Measurements from ENCODE around the gene ZNF311. TPM values are rescaled to one million over a fixed set of nuclear protein-coding genes. Genes with fewer than 3 reads are reported as not detected.
"Not testable (repeated sequence)": the region's sequence is repeated elsewhere in the genome, so short reads cannot be mapped to it uniquely, and the experiment has no call there.

Gene ZNF311
- polyA plus RNA-seq, 1 experiment: 0.74 TPM

GRCh38 chr6:28960846-28961500 is 44.1 kb downstream of the ZNF311 start:
- Histone ChIP-seq H3K4me3 (ENCODE audit: low read depth, low read length) (no peak overlapping the region), H3K27me3 (ENCODE audit: control insufficient read depth, insufficient read depth, low read length) (no peaks in the 10 kb centered on the region), H3K36me3 (ENCODE audit: control insufficient read depth, insufficient read depth, low read length) (no peaks in the 10 kb centered on the region)
- no peak for TF ChIP-seq CTCF (IDR thresholded peaks at IDR 0.05; ENCODE audit: insufficient read depth, low read depth, low read length)
- CTCF ChIA-PET: no interaction called here
- POLR2A ChIA-PET: no interaction called here
- no peak for DNase-seq (ENCODE audit: low read depth)

GRCh38 chr6:28958561-28959243 is 46.4 kb downstream of the ZNF311 start:
- not testable (repeated sequence) for H3K4me3 ChIP-seq (ENCODE audit: low read depth, low read length); DNase-seq (ENCODE audit: low read depth); H3K36me3 ChIP-seq (ENCODE audit: control insufficient read depth, insufficient read depth, low read length); H3K27me3 ChIP-seq (ENCODE audit: control insufficient read depth, insufficient read depth, low read length)
- POLR2A ChIA-PET: interaction anchor here (0.5 kb wide), 1 partner anchor 45 kb away, joined by 3 read pairs; no protein-coding TSS in a partner anchor
- CTCF ChIA-PET: interaction anchor here (1.1 kb wide), 1 partner anchor 57 kb away, joined by 3 read pairs; no protein-coding TSS in a partner anchor

GRCh38 chr6:28957795-28958314 is 47.3 kb downstream of the ZNF311 start:
- H3K27me3 ChIP-seq (ENCODE audit: control insufficient read depth, insufficient read depth, low read length); POLR2A ChIA-PET; H3K4me3 ChIP-seq (ENCODE audit: low read depth, low read length); H3K36me3 ChIP-seq (ENCODE audit: control insufficient read depth, insufficient read depth, low read length); DNase-seq (ENCODE audit: low read depth): not testable (repeated sequence)
- CTCF ChIA-PET: interaction anchor here (1.1 kb wide), 1 partner anchor 58 kb away, joined by 3 read pairs; no protein-coding TSS in a partner anchor

- no peak for TF ChIP-seq CTCF (IDR thresholded peaks at IDR 0.05; ENCODE audit: insufficient read depth, low read depth, low read length)
- POLR2A ChIA-PET: no interaction called here
- CTCF ChIA-PET: interaction anchor here (0.8 kb wide), 1 partner anchor 46 kb away, joined by 3 read pairs; no protein-coding TSS in a partner anchor
- Histone ChIP-seq H3K4me3 (ENCODE audit: low read depth, low read length) (no peak overlapping the region), H3K36me3 (ENCODE audit: control insufficient read depth, insufficient read depth, low read length) (no peaks in the 10 kb centered on the region), H3K27me3 (ENCODE audit: control insufficient read depth, insufficient read depth, low read length) (no peaks in the 10 kb centered on the region)
- no peak for DNase-seq (ENCODE audit: low read depth)
Observed at GRCh38 chr6:28956331-28956730, 48.8 kb downstream of the ZNF311 start.

GRCh38 chr6:28953585-28954258 is 51.4 kb downstream of the ZNF311 start:
- POLR2A ChIA-PET: no interaction called here
- peak overlapping the region; percentile 47 for H3K4me3 ChIP-seq (ENCODE audit: low read depth, low read length)
- no peaks in the 10 kb centered on the region for H3K27me3 ChIP-seq (ENCODE audit: control insufficient read depth, insufficient read depth, low read length)
- no peaks in the 10 kb centered on the region for H3K36me3 ChIP-seq (ENCODE audit: control insufficient read depth, insufficient read depth, low read length)
- CTCF ChIA-PET: no interaction called here
- no peak for DNase-seq (ENCODE audit: low read depth)
- TF ChIP-seq CTCF (IDR thresholded peaks at IDR 0.05; ENCODE audit: insufficient read depth, low read depth, low read length): no peak

- POLR2A ChIA-PET: no interaction called here
- no peaks in the 10 kb centered on the region for H3K27me3 ChIP-seq (ENCODE audit: control insufficient read depth, insufficient read depth, low read length)
- TF ChIP-seq CTCF (IDR thresholded peaks at IDR 0.05; ENCODE audit: insufficient read depth, low read depth, low read length): no peak
- CTCF ChIA-PET: no interaction called here
- no peak for DNase-seq (ENCODE audit: low read depth)
- no peaks in the 10 kb centered on the region for H3K36me3 ChIP-seq (ENCODE audit: control insufficient read depth, insufficient read depth, low read length)
- peak overlapping the region; percentile 47 for H3K4me3 ChIP-seq (ENCODE audit: low read depth, low read length)
Observed at GRCh38 chr6:28953039-28953584, 52.0 kb downstream of the ZNF311 start.

GRCh38 chr6:28949656-28950195 is 55.4 kb downstream of the ZNF311 start:
- H3K36me3 ChIP-seq (ENCODE audit: control insufficient read depth, insufficient read depth, low read length); H3K4me3 ChIP-seq (ENCODE audit: low read depth, low read length); POLR2A ChIA-PET; DNase-seq (ENCODE audit: low read depth); H3K27me3 ChIP-seq (ENCODE audit: control insufficient read depth, insufficient read depth, low read length); CTCF ChIA-PET: not testable (repeated sequence)
